ENCODE measurements around the gene TBC1D10B. TPM values are rescaled to one million over a fixed set of nuclear protein-coding genes. Genes with fewer than 3 reads are reported as not detected.

The TBC1D10B gene
- total and polyA plus RNA-seq, 9 of the 15 experiments (the other 6 are each of a cell fraction or from before 2014, with no cell fraction given): 2.2 to 55.4 (median 17.5) TPM

DNA sequence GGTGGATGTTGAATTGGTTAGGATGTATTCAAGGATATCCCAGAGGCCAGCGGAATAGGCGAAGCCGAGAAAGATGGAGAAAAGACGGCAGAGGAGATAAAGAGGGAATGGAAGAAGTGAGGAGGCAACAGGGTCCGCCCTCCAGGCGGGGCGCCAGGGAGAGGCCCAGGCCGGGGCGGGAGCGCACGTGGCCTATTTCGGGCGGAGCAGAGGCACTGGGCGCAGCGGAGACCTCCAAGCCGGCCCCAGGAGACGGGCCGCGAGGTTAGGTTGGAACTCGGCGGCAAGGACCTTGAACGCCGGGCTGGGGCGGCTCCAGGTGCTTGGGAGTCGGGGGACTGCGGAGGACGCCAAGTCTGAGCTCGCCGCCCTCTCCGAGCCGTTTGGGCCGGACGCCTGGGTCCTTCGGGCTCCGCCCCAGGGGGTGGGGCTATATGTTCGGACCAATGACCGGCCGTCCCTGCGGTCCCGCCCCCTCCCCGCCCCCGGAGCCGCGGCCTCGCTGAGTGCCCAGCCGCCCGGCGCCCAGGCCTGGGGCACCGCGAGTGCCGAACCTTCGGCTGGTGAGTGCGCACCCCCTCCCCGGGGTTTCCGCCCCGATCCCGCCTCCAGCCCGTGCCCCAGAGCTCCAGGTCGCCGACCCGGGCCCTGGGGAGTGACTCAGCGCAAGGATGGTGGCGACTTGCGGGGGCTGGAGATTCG is 37.0 kb upstream of the TBC1D10B start, which contains the start of gene ZNF771 (continued):
- TF ChIP-seq RBM15 (IDR thresholded peaks at IDR 0.05; ENCODE audit: insufficient read depth, low read length): no peak
- TF ChIP-seq NRF1 (conservative IDR thresholded peaks at IDR 0.05 in 1 of 2, IDR thresholded peaks at IDR 0.05 in 1 of 2): peak; percentile 55 to 61
- TF ChIP-seq ETV1 (tag; conservative IDR thresholded peaks at IDR 0.05; ENCODE audit: low read depth): no peak
- TF ChIP-seq, protein P1, sequence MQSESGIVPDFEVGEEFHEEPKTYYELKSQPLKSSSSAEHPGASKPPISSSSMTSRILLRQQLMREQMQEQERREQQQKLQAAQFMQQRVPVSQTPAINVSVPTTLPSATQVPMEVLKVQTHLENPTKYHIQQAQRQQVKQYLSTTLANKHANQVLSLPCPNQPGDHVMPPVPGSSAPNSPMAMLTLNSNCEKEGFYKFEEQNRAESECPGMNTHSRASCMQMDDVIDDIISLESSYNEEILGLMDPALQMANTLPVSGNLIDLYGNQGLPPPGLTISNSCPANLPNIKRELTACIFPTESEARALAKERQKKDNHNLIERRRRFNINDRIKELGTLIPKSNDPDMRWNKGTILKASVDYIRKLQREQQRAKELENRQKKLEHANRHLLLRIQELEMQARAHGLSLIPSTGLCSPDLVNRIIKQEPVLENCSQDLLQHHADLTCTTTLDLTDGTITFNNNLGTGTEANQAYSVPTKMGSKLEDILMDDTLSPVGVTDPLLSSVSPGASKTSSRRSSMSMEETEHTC (IDR thresholded peaks at IDR 0.05): no peak; the same call in 1 of the 2 replicates
- no peak for TF ChIP-seq ZKSCAN1 (IDR thresholded peaks at IDR 0.05; ENCODE audit: low read depth, low read length)
- TF ChIP-seq, protein P2, sequence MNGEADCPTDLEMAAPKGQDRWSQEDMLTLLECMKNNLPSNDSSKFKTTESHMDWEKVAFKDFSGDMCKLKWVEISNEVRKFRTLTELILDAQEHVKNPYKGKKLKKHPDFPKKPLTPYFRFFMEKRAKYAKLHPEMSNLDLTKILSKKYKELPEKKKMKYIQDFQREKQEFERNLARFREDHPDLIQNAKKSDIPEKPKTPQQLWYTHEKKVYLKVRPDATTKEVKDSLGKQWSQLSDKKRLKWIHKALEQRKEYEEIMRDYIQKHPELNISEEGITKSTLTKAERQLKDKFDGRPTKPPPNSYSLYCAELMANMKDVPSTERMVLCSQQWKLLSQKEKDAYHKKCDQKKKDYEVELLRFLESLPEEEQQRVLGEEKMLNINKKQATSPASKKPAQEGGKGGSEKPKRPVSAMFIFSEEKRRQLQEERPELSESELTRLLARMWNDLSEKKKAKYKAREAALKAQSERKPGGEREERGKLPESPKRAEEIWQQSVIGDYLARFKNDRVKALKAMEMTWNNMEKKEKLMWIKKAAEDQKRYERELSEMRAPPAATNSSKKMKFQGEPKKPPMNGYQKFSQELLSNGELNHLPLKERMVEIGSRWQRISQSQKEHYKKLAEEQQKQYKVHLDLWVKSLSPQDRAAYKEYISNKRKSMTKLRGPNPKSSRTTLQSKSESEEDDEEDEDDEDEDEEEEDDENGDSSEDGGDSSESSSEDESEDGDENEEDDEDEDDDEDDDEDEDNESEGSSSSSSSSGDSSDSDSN (IDR thresholded peaks at IDR 0.05; ENCODE audit: borderline replicate concordance in 1 of 2, low read depth in 2 of 2, low read length in 2 of 2): no peak
- TF ChIP-seq U2AF2 (optimal IDR thresholded peaks at IDR 0.05; ENCODE audit: low read depth, low read length): no peak
- TF ChIP-seq, protein P3, sequence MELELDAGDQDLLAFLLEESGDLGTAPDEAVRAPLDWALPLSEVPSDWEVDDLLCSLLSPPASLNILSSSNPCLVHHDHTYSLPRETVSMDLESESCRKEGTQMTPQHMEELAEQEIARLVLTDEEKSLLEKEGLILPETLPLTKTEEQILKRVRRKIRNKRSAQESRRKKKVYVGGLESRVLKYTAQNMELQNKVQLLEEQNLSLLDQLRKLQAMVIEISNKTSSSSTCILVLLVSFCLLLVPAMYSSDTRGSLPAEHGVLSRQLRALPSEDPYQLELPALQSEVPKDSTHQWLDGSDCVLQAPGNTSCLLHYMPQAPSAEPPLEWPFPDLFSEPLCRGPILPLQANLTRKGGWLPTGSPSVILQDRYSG (tag; conservative IDR thresholded peaks at IDR 0.05; ENCODE audit: low read depth): no peak
- TF ChIP-seq ZNF174 (CRISPR knock-in tag; IDR thresholded peaks at IDR 0.05): no peak
- no peak for TF ChIP-seq ZSCAN32 (CRISPR knock-in tag; IDR thresholded peaks at IDR 0.05)
- TF ChIP-seq, protein P4, sequence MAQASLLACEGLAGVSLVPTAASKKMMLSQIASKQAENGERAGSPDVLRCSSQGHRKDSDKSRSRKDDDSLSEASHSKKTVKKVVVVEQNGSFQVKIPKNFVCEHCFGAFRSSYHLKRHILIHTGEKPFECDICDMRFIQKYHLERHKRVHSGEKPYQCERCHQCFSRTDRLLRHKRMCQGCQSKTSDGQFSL (CRISPR knock-in tag; IDR thresholded peaks at IDR 0.05): no peak
- TF ChIP-seq, protein P4 (tag; IDR thresholded peaks at IDR 0.05): no peak; a peak in 1 of 4 replicates
- TF ChIP-seq, protein P5, sequence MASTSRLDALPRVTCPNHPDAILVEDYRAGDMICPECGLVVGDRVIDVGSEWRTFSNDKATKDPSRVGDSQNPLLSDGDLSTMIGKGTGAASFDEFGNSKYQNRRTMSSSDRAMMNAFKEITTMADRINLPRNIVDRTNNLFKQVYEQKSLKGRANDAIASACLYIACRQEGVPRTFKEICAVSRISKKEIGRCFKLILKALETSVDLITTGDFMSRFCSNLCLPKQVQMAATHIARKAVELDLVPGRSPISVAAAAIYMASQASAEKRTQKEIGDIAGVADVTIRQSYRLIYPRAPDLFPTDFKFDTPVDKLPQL (IDR thresholded peaks at IDR 0.05; ENCODE audit: extremely low read depth, insufficient read length): no peak
- no peak for TF ChIP-seq PTBP1 (IDR thresholded peaks at IDR 0.05; ENCODE audit: low read depth, low read length)
- TF ChIP-seq CBFB (CRISPR knock-in tag; IDR thresholded peaks at IDR 0.05): 0 out of 2 replicates have a peak, but pooled peaks have one; percentile 35
- TF ChIP-seq CHD2 (IDR thresholded peaks at IDR 0.05; ENCODE audit: low read depth, low read length): no peak
- no peak for TF ChIP-seq MTA2 (IDR thresholded peaks at IDR 0.05; ENCODE audit: low read depth)
- TF ChIP-seq NBN (IDR thresholded peaks at IDR 0.05; ENCODE audit: low read depth): peak; percentile 57; the same call in 1 of the 2 replicates
- no peak for TF ChIP-seq ZBTB8A (IDR thresholded peaks at IDR 0.05; ENCODE audit: partially characterized antibody)
- TF ChIP-seq ZC3H4 (CRISPR knock-in tag; IDR thresholded peaks at IDR 0.05; ENCODE audit: borderline replicate concordance): no peak
- TF ChIP-seq, protein P6, sequence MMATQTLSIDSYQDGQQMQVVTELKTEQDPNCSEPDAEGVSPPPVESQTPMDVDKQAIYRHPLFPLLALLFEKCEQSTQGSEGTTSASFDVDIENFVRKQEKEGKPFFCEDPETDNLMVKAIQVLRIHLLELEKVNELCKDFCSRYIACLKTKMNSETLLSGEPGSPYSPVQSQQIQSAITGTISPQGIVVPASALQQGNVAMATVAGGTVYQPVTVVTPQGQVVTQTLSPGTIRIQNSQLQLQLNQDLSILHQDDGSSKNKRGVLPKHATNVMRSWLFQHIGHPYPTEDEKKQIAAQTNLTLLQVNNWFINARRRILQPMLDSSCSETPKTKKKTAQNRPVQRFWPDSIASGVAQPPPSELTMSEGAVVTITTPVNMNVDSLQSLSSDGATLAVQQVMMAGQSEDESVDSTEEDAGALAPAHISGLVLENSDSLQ (IDR thresholded peaks at IDR 0.05): no peak

All from K562 (cell line).